HepG2 (cell line): Measurements from ENCODE around the gene TALDO1. TPM values are rescaled to one million over a fixed set of nuclear protein-coding genes. Genes with fewer than 3 reads are reported as not detected.

Experiments used
- AHR ChIP-seq: IDR thresholded peaks from 2 replicates; pipeline ENCODE4 v1.6.1; 2018; ENCODE audit warnings: missing genetic modification reagents, missing compliant biosample characterization
- ARID2 ChIP-seq: sonication (generic); formaldehyde crosslinking; IDR thresholded peaks from 2 replicates; pipeline ENCODE4 v1.8.1; 2022; ENCODE audit warnings: mild to moderate bottlenecking, missing genetic modification reagents, borderline replicate concordance
- HIVEP1 ChIP-seq: sonication (generic); formaldehyde crosslinking; IDR thresholded peaks from 2 replicates; pipeline ENCODE4 v1.4.0; 2020; ENCODE audit warnings: mild to moderate bottlenecking, missing genetic modification reagents
- KDM5A ChIP-seq: fragments of 200-600 bp; sonication (generic); IDR thresholded peaks from 2 replicates; pipeline ENCODE4 v1.7.0; 2018; ENCODE audit warnings: antibody characterized with exemption, mild to moderate bottlenecking, low read length, borderline replicate concordance
- KDM6A ChIP-seq: IDR thresholded peaks from 2 replicates; pipeline ENCODE4 v1.6.1; 2016; ENCODE audit warnings: low read depth
- MAF1 ChIP-seq: sonication (generic); formaldehyde crosslinking; IDR thresholded peaks from 2 replicates; pipeline ENCODE4 v1.5.0; 2020; ENCODE audit warnings: missing genetic modification reagents, borderline replicate concordance
- MZF1 ChIP-seq: sonication (generic); formaldehyde crosslinking; IDR thresholded peaks from 2 replicates; pipeline ENCODE4 v1.8.1; 2023; ENCODE audit warnings: mild to moderate bottlenecking, missing genetic modification reagents, borderline replicate concordance
- RARG ChIP-seq: sonication (generic); formaldehyde crosslinking; IDR thresholded peaks from 2 replicates; pipeline ENCODE4 v1.4.0; 2020; ENCODE audit warnings: low read depth, mild to moderate bottlenecking, missing genetic modification reagents
- SIN3B ChIP-seq: fragments of 150-350 bp; IDR thresholded peaks from 2 replicates; pipeline ENCODE4 v1.6.1; 2014; ENCODE audit warnings: low read length
- SSRP1 ChIP-seq: IDR thresholded peaks from 2 replicates; pipeline ENCODE4 v1.6.1; 2016; ENCODE audit warnings: control low read depth
- THAP11 ChIP-seq: IDR thresholded peaks from 2 replicates; pipeline ENCODE4 v1.6.1; 2016; ENCODE audit warnings: missing biosample characterization, missing genetic modification reagents
- THYN1 ChIP-seq: sonication (generic); formaldehyde crosslinking; IDR thresholded peaks from 2 replicates; pipeline ENCODE4 v1.8.1; 2023; ENCODE audit warnings: low read depth, mild to moderate bottlenecking, moderate library complexity, missing genetic modification reagents, borderline replicate concordance
- ZFP36 ChIP-seq: fragments of 150-350 bp; IDR thresholded peaks from 2 replicates; pipeline ENCODE4 v1.6.1; 2018; ENCODE audit warnings: borderline replicate concordance, low read length, low read depth; ENCODE audit not compliant: partially characterized antibody
- ZFP82 ChIP-seq: sonication (generic); formaldehyde crosslinking; IDR thresholded peaks from 2 replicates; pipeline ENCODE4 v1.5.1; 2020; ENCODE audit warnings: mild to moderate bottlenecking, missing genetic modification reagents, borderline replicate concordance
- ZNF160 ChIP-seq: sonication (generic); formaldehyde crosslinking; IDR thresholded peaks from 2 replicates; pipeline ENCODE4 v1.8.0; 2022; ENCODE audit warnings: mild to moderate bottlenecking, inconsistent platforms, missing genetic modification reagents
- ZNF256 ChIP-seq: sonication (generic); formaldehyde crosslinking; conservative IDR thresholded peaks from 2 replicates; pipeline ENCODE4 v1.4.0; 2020; ENCODE audit warnings: missing genetic modification reagents
- ZNF292 ChIP-seq: sonication (generic); formaldehyde crosslinking; IDR thresholded peaks from 2 replicates; pipeline ENCODE4 v1.8.1; 2022; ENCODE audit warnings: mild to moderate bottlenecking, low read depth, missing genetic modification reagents, borderline replicate concordance
- ZNF33A ChIP-seq: sonication (generic); formaldehyde crosslinking; IDR thresholded peaks from 2 replicates; pipeline ENCODE4 v1.5.1; 2020; ENCODE audit warnings: missing genetic modification reagents, mild to moderate bottlenecking, moderate library complexity, borderline replicate concordance
- ZNF562 ChIP-seq: sonication (generic); formaldehyde crosslinking; IDR thresholded peaks from 2 replicates; pipeline ENCODE4 v1.8.0; 2022; ENCODE audit warnings: missing genetic modification reagents, borderline replicate concordance
- ZNF598 ChIP-seq: sonication (generic); formaldehyde crosslinking; IDR thresholded peaks from 2 replicates; pipeline ENCODE4 v1.5.1; 2020; ENCODE audit warnings: mild to moderate bottlenecking, missing genetic modification reagents, borderline replicate concordance
- ZNF644 ChIP-seq: IDR thresholded peaks from 2 replicates; pipeline ENCODE4 v1.6.1; 2016; ENCODE audit warnings: low read depth
- ZNF747 ChIP-seq: sonication (generic); formaldehyde crosslinking; IDR thresholded peaks from 2 replicates; pipeline ENCODE4 v1.8.1; 2023; ENCODE audit warnings: missing genetic modification reagents, mild to moderate bottlenecking, borderline replicate concordance
- polyA plus RNA-seq, 8 experiments: library from polyadenylated mRNA; depleted of rRNA in 3 of 8; stranded (reverse) in 7 of 8; unstranded in 1 of 8; fragments of >200 nt; fragmentation: Illumina TruSeq in 4 of 8; extraction: Trizol in 4 of 8; gene quantifications; 2 replicates each; pipeline versions ENCODE4 v1.2.1 to v1.2.3, GENCODE V29; 2011 to 2016; ENCODE audit warnings: low read depth in 4 of 8, missing spikeins in 1 of 8, mixed read lengths in 1 of 8; ENCODE audit not compliant: insufficient read depth in 1 of 8
- total RNA-seq, 5 experiments: library from RNA; depleted of rRNA; stranded (reverse); fragments of >200 nt; fragmentation: Illumina TruSeq; extraction: Trizol; gene quantifications; 2 replicates each; pipeline ENCODE4 v1.2.3, GENCODE V29; 2016; ENCODE audit warnings: low read depth in 1 of 5
- TF ChIP-seq, protein P1 (sequence below): sonication (generic); formaldehyde crosslinking; IDR thresholded peaks from 2 replicates; pipeline ENCODE4 v1.5.1; 2020; ENCODE audit warnings: missing genetic modification reagents, mild to moderate bottlenecking, borderline replicate concordance
- TF ChIP-seq, protein P2 (sequence below): sonication (generic); formaldehyde crosslinking; IDR thresholded peaks from 2 replicates; pipeline ENCODE4 v1.9.0; 2021; ENCODE audit warnings: missing genetic modification reagents, mild to moderate bottlenecking, borderline replicate concordance
- TF ChIP-seq, protein P3 (sequence below): sonication (generic); formaldehyde crosslinking; IDR thresholded peaks from 2 replicates; pipeline ENCODE4 v1.4.0; 2020; ENCODE audit warnings: mild to moderate bottlenecking, missing genetic modification reagents
- TF ChIP-seq, protein P4 (sequence below): sonication (generic); formaldehyde crosslinking; IDR thresholded peaks from 2 replicates; pipeline ENCODE4 v1.8.1; 2023; ENCODE audit warnings: mild to moderate bottlenecking, inconsistent platforms, moderate library complexity, missing genetic modification reagents, borderline replicate concordance

Gene TALDO1
- total and polyA plus RNA-seq, 2 of the 13 experiments (the other 11 are each of a cell fraction or from before 2014, with no cell fraction given): 107 to 240 TPM

DNA sequence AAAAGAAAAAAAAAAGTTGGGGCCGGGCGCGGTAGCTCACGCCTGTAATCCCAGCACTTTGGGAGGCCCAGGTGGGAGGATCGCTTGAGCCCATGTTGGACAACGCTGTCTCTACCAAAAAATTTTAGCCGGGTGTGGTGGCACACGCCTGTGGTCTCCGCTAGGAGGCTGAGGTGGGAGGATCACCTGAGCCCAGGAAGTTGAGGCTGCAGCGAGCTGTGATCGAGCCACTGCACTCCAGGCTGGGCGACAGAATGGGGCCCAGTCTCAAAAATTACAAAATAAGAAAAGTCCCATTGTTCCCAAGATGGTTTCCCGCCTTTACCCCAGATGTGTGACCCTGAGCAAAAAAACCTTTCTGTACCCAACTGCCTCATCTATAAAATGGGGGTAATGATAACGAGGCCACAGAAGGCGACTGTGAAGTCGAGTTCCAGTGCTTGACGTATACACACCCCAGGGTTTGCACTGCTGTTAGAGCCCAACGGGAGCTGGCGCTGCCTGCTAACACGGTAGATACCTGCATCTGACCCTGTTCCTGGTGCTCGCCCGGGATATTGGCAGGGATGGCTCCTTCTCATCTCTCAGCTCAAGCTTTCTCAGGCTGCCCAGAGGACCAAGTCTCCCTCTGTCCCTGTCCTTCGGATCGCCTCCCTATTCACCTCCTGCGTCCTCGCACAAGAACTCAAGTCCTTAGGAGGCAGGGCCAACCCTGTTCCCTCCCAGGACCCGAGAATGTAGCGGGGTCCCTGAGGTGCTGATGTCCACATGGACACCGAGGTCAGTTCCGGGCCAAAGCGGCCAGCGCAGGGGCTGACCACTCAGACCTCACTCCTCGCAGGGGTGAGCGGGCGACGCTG is 61.4 kb downstream of the TALDO1 start (continued):
- TF ChIP-seq ZFP36 (no peak), KDM5A (no peak; the same call in 1 of the 2 replicates), ZNF292 (CRISPR knock-in tag) (no peak), ZNF256 (CRISPR knock-in tag) (no peak; the same call in 1 of the 2 replicates), AHR (CRISPR knock-in tag) (no peak), ZNF598 (CRISPR knock-in tag) (0 out of 2 replicates have a peak, but pooled peaks have one; percentile 66), ZNF644 (CRISPR knock-in tag) (no peak), ZFP82 (CRISPR knock-in tag) (no peak), ZNF33A (CRISPR knock-in tag) (no peak), MAF1 (CRISPR knock-in tag) (no peak), ZNF160 (CRISPR knock-in tag) (no peak), THAP11 (CRISPR knock-in tag) (no peak), ZNF562 (no peak), HIVEP1 (CRISPR knock-in tag) (no peak), ARID2 (peak; percentile 80; the same call in 1 of the 2 replicates), KDM6A (CRISPR knock-in tag) (no peak), ZNF747 (CRISPR knock-in tag) (no peak; the same call in 1 of the 2 replicates), SSRP1 (CRISPR knock-in tag) (0 out of 2 replicates have a peak, but pooled peaks have one; percentile 68), SIN3B (no peak), THYN1 (CRISPR knock-in tag) (no peak; the same call in 1 of the 2 replicates), RARG (CRISPR knock-in tag) (no peak), MZF1 (no peak)
- TF ChIP-seq, protein P1, sequence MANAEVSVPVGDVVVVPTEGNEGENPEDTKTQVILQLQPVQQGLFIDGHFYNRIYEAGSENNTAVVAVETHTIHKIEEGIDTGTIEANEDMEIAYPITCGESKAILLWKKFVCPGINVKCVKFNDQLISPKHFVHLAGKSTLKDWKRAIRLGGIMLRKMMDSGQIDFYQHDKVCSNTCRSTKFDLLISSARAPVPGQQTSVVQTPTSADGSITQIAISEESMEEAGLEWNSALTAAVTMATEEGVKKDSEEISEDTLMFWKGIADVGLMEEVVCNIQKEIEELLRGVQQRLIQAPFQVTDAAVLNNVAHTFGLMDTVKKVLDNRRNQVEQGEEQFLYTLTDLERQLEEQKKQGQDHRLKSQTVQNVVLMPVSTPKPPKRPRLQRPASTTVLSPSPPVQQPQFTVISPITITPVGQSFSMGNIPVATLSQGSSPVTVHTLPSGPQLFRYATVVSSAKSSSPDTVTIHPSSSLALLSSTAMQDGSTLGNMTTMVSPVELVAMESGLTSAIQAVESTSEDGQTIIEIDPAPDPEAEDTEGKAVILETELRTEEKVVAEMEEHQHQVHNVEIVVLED (CRISPR knock-in tag): no peak
- TF ChIP-seq, protein P2, sequence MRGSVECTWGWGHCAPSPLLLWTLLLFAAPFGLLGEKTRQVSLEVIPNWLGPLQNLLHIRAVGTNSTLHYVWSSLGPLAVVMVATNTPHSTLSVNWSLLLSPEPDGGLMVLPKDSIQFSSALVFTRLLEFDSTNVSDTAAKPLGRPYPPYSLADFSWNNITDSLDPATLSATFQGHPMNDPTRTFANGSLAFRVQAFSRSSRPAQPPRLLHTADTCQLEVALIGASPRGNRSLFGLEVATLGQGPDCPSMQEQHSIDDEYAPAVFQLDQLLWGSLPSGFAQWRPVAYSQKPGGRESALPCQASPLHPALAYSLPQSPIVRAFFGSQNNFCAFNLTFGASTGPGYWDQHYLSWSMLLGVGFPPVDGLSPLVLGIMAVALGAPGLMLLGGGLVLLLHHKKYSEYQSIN (CRISPR knock-in tag): no peak
- TF ChIP-seq, protein P3, sequence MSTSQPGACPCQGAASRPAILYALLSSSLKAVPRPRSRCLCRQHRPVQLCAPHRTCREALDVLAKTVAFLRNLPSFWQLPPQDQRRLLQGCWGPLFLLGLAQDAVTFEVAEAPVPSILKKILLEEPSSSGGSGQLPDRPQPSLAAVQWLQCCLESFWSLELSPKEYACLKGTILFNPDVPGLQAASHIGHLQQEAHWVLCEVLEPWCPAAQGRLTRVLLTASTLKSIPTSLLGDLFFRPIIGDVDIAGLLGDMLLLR (CRISPR knock-in tag): no peak
- TF ChIP-seq, protein P4, sequence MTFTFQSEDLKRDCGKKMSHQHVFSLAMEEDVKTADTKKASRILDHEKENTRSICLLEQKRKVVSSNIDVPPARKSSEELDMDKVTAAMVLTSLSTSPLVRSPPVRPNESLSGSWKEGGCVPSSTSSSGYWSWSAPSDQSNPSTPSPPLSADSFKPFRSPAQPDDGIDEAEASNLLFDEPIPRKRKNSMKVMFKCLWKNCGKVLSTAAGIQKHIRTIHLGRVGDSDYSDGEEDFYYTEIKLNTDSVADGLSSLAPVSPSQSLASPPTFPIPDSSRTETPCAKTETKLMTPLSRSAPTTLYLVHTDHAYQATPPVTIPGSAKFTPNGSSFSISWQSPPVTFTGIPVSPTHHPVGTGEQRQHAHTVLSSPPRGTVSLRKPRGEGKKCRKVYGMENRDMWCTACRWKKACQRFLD (CRISPR knock-in tag): no peak
